ENCODE data around the gene KIF6.

The KIF6 gene

GRCh38 chr6:39403304-39403703, 321.9 kb downstream of the KIF6 start:
- Histone ChIP-seq H3K36me3 (ENCODE audit: control insufficient read depth in 2 of 2, insufficient read depth in 1 of 2, low read length in 2 of 2) (no peaks in the 10 kb centered on the region), H3K4me1 (ENCODE audit: control insufficient read depth, insufficient read depth, low read length) (no peaks in the 10 kb centered on the region), H3K27ac (ENCODE audit: extremely low read depth, low read depth, low read length) (no peak overlapping the region), H3K9me3 (ENCODE audit: control insufficient read depth, insufficient read depth, low read depth, low read length) (no peaks in the 10 kb centered on the region), H3K4me3 (ENCODE audit: low read depth, low read length) (no peak overlapping the region)
- TF ChIP-seq ZNF654 (tag by site-specific recombination; IDR thresholded peaks at IDR 0.05; ENCODE audit: low read depth) (no peak), BCL6B (tag by site-specific recombination; IDR thresholded peaks at IDR 0.05) (no peak), ZNF658 (tag by site-specific recombination; IDR thresholded peaks at IDR 0.05) (no peak), ZNF362 (tag by site-specific recombination; IDR thresholded peaks at IDR 0.05) (no peak), ZNF623 (tag by site-specific recombination; IDR thresholded peaks at IDR 0.05) (no peak), ZNF169 (tag by site-specific recombination; IDR thresholded peaks at IDR 0.05) (no peak), ZNF488 (tag by site-specific recombination; IDR thresholded peaks at IDR 0.05) (no peak), ZNF184 (tag by site-specific recombination; IDR thresholded peaks at IDR 0.05) (no peak), ZNF341 (tag by site-specific recombination; IDR thresholded peaks at IDR 0.05; ENCODE audit: low read depth) (no peak), ZNF785 (tag by site-specific recombination; IDR thresholded peaks at IDR 0.05) (no peak), ZFP37 (tag by site-specific recombination; IDR thresholded peaks at IDR 0.05) (no peak), ZIC2 (tag by site-specific recombination; IDR thresholded peaks at IDR 0.05) (no peak), SETDB1 (IDR thresholded peaks at IDR 0.05; ENCODE audit: insufficient read length, low read length) (no peak), ZBTB21 (tag by site-specific recombination; IDR thresholded peaks at IDR 0.05) (no peak)
- POLR2A ChIA-PET = no interaction called here
- CTCF ChIA-PET = no interaction called here

- H3K36me3 ChIP-seq (ENCODE audit: control insufficient read depth in 2 of 2, insufficient read depth in 1 of 2, low read length in 2 of 2) = no peaks in the 10 kb centered on the region
- H3K9me3 ChIP-seq (ENCODE audit: control insufficient read depth, insufficient read depth, low read depth, low read length) = no peaks in the 10 kb centered on the region
- CTCF ChIA-PET = no interaction called here
- POLR2A ChIA-PET = no interaction called here
- H3K27ac ChIP-seq (ENCODE audit: extremely low read depth, low read depth, low read length) = no peak overlapping the region
- no peak overlapping the region for H3K4me3 ChIP-seq (ENCODE audit: low read depth, low read length)
- H3K4me1 ChIP-seq (ENCODE audit: control insufficient read depth, insufficient read depth, low read length) = no peaks in the 10 kb centered on the region
- TF ChIP-seq ZNF266 (tag by site-specific recombination; IDR thresholded peaks at IDR 0.05; ENCODE audit: low read depth) (no peak), TCF7L2 (IDR thresholded peaks at IDR 0.05; ENCODE audit: borderline replicate concordance, low read depth, low read length) (no peak), CTCF (tag by site-specific recombination; IDR thresholded peaks at IDR 0.05) (no peak), HIC1 (tag by site-specific recombination; IDR thresholded peaks at IDR 0.05) (no peak), ZNF623 (tag by site-specific recombination; IDR thresholded peaks at IDR 0.05) (no peak), ZBTB8A (tag by site-specific recombination; IDR thresholded peaks at IDR 0.05) (no peak), ZSCAN16 (tag by site-specific recombination; IDR thresholded peaks at IDR 0.05) (no peak), ZNF639 (tag by site-specific recombination; IDR thresholded peaks at IDR 0.05) (no peak), INSM2 (tag by site-specific recombination; IDR thresholded peaks at IDR 0.05) (no peak), ZSCAN4 (tag by site-specific recombination; IDR thresholded peaks at IDR 0.05) (no peak), ZNF341 (tag by site-specific recombination; IDR thresholded peaks at IDR 0.05; ENCODE audit: low read depth) (no peak), EGR2 (tag by site-specific recombination; IDR thresholded peaks at IDR 0.05; ENCODE audit: low read depth) (no peak)
These were observed 322.9 kb downstream of the KIF6 start for GRCh38 chr6:39402239-39402751.
